NCI-H2107 (cell line): ENCODE data around the gene DNAJB6.
A peak's percentile ranks its signal among the peaks of the same experiment; 100 is the strongest.
"Not testable (repeated sequence)": the region's sequence is repeated elsewhere in the genome, so short reads cannot be mapped to it uniquely, and the experiment has no call there.

Experiments used
- DNase-seq: peaks from one replicate; lab custom pipeline; 2025; lab: John Stamatoyannopoulos, UW

The DNAJB6 gene

GRCh38 chr7:157442993-157443831 lies 106.4 kb downstream of the DNAJB6 start:
- DNase-seq, result no peak

- DNase-seq, result no peak
Measured at GRCh38 chr7:157444011-157444842, 107.4 kb downstream of the DNAJB6 start.

DNA sequence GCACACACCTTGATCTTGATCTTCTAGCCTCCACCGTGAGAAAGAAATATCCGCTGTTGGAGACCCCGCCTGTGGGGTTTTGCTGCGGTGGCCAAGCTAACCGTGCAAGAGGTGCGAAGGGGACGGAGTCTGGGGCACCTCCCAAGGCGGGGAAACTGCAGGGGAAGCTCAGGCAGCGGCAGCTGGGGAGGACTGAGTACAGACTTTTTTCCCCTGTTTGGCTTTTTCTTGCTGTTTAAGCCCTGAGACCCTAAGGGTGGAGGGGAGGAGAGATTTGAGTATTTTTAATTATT lies 108.0 kb downstream of the DNAJB6 start:
- DNase-seq, result no peak

GRCh38 chr7:157445246-157445955 lies 108.6 kb downstream of the DNAJB6 start:
- DNase-seq, result no peak

DNA sequence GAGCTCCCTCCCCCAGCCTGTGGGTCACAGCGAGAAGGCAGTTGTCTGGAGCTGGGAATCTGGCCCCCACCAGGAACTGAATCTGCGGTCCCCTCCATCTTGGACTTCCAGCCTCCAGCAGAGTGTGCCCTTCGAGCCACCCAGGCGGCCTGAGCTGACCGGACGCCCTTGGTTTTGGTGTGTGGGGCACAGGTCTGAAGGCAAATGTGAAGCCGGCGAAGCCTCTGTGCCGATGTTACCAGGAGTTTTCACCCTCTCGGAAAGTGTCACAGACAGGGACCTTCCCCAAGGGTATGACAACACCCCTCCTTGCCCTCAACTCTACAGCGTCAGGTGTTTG lies 109.1 kb downstream of the DNAJB6 start:
- no peak for DNase-seq

DNA sequence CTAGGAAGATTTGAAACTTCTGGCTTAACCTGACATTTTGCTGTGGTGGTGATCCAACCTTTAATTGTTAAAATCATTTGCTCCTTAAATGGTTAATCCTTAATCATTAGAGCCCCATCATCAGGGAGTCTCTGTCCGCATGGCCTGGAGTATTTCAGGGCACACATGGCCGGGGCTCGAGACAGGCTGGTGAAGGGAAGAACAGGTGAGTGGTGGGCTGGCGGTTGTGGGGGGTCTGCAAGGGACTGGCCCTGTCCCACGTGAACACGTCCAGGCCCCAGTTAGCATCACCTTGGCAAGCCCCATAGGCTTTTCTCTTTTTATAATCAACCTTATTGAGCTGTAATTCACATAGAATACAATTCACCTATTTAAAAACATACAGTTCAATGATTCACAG lies 109.5 kb downstream of the DNAJB6 start:
- DNase-seq, result no peak

GRCh38 chr7:157454003-157454402 lies 117.2 kb downstream of the DNAJB6 start:
- not testable (repeated sequence) for DNase-seq

DNA sequence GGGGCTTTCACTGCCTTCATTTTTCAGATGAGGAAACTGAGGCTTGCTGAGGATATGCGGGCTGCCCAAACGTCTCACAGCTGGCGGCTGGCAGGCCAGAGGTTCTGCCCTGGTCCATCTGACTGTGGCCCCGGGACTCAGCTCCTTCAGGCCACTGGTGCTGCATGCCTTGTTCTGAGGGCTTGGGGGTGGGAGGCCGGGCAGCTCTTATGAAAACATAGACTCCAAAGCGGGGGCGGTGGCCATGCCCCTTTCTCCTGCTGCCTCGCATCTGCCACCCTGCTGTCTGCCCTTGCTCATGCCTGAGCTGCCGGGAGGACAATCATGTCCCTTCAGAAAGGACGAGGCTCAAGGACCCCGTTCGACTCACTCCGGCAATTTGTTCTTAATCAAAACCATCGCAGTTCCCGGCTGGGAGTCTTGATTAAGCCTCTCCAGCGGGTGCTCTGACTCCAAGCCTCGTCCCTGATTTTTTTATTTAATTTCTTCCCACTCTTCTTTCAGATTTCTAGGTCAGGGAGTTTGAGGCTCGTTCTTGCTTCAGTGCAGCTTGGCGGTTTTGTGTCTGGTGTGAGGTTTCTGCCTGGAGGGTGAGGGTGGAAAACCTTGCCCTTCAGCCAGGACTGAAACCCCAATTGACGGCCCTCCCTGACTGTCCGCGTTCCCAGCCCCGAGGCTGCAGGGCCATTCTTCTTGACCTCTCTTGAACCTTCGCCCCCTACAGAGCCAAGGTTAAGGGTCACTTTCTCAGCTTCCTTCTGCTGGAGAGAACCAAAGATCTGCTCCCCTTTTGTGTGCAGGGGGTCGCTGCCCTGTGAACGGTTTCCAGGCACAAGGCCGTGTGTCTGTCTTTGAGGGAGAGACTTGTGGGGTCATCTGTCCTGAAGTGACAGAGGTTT lies 120.8 kb downstream of the DNAJB6 start:
- no peak for DNase-seq

DNA sequence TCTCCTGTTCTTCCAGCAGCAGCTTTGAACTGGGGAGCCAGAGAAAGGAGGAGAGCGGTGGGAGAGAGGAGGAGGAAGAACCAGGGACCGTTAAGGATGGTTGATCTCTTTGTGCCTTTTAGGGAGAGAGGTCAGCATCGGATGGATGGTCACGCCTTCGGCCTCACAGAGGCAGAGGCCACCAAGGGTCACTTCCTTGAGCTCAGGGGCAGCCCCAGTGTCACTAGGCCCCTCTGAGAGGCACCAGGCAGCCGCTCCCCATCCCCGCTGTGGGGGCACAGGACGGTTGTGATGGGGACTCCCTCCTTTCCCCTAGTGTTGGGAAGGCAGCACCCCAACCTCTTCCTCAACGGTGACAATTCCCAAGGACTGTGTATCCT lies 121.4 kb downstream of the DNAJB6 start:
- DNase-seq, result no peak

GRCh38 chr7:157459966-157460365 lies 123.2 kb downstream of the DNAJB6 start:
- no peak for DNase-seq

- no peak for DNase-seq
Measured at GRCh38 chr7:157460721-157461120, 123.9 kb downstream of the DNAJB6 start.

- DNase-seq, result no peak
Measured at GRCh38 chr7:157461573-157462418, 125.0 kb downstream of the DNAJB6 start.

- DNase-seq, result peak; percentile 27
Measured at GRCh38 chr7:157462419-157462771, 125.6 kb downstream of the DNAJB6 start.

DNA sequence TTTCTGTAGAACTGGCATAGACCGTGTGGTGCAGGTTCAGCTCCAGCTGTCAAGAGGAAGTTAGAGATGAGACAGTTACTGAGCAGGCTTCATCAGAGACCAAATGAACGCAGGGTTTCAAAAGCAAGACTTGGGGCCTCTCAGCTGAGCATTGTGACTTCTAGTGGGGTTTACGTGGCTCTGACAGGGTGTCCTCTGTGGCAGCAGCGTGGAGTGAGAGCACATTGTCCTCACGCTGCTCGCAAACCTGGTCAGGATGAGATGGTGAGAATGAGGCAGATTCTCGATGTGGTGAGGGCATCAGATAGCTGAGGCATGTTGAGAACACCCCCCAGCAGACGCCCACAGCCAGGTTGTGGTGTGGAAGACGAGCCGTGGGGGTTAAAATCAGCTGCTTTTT lies 126.0 kb downstream of the DNAJB6 start:
- no peak for DNase-seq

GRCh38 chr7:157463245-157463644 lies 126.4 kb downstream of the DNAJB6 start:
- no peak for DNase-seq

- DNase-seq, result no peak
Measured at GRCh38 chr7:157464111-157464970, 127.5 kb downstream of the DNAJB6 start.

- no peak for DNase-seq
Measured at GRCh38 chr7:157464971-157465886, 128.4 kb downstream of the DNAJB6 start.

DNA sequence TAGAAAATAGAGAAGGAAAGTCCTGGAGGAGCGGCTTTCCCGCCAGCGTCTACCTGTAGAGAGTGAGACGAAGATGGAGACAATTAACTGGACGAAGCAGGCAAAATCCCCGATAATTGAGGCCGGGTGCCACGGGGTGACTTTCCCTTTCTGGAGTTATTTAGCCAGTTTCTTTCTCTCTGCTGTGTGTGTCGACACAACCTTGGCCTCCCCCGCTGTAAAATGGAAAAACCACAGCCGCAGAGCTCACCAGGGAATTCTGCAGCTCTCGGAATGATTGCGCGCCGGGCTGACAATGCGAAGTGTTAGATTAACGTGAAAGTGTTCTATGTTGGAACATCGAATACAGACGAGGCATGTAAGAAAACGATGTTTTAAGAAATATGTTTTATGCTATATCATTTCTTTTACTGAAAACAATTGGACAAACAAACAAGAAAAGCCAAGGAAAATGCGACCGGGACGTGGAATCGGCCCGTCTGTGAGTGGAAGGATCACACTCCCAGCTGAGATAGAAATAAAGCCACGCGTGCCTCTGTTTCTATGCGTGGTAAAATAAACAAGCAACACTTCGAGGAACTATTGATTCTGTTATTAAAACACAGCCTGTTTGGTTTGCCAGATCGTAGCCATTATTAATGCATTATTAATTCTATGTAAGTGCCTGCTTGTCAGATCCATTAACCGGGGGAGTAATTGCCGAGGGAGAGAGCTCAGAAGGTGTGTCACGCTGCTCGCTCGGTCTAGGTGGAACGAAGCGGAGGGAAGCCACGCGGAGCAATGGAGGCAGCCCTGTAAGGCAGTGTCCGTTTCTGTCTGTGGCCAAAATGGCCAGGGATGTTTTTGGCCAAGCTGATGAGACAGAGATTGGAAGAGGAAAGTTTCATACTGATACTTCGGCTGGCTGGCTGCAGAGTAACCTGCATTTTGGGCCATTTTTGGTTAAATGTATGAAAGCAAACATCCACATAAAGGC lies 129.4 kb downstream of the DNAJB6 start:
- DNase-seq, result no peak
